GM18858 (cell line): ENCODE data around the gene SAMD15.
"Not testable (repeated sequence)": the region's sequence is repeated elsewhere in the genome, so short reads cannot be mapped to it uniquely, and the experiment has no call there.

Experiments
- ATAC-seq: cut with Tn5 transposase; IDR thresholded peaks from one replicate; pipeline ENCODE4 v1.9.1; 2021; ENCODE audit not compliant: unreplicated experiment

SAMD15 gene

DNA sequence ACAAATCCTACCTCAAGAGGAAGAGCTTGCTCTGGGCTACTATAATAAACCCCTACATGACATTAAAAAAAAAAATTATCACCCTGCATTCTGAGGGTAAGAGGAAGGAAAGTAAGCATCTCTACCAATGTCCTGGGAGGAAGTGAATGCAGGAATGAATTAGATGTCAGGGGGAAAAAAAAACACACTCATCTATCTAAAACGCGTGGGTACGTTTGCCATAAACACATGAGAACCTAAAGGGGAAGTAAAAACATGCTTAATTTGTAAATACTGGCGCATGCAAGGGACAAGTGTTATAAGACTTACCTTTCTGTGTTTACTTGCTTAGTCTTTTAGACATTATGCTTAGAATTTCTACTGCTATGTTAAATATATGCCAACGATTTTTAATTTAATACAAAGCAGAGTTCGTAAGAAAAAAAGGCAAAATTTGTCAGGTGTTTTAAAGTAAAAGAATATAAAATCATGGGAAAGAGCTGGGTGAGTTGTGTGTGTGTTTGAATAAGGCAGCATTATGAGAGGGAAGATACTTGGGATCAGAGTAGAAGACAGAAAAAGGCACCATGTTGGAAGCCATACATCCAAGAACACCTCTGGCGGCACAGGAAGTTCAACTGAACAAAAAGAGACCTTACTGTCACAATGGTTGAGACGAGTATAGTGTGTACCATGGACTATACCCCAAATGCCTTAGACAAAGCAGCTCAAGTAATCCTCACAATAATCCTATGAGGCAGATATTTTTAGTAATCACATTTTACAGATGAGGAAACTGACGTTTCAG, 1.8 kb upstream of the SAMD15 start:
- no peak for ATAC-seq

DNA sequence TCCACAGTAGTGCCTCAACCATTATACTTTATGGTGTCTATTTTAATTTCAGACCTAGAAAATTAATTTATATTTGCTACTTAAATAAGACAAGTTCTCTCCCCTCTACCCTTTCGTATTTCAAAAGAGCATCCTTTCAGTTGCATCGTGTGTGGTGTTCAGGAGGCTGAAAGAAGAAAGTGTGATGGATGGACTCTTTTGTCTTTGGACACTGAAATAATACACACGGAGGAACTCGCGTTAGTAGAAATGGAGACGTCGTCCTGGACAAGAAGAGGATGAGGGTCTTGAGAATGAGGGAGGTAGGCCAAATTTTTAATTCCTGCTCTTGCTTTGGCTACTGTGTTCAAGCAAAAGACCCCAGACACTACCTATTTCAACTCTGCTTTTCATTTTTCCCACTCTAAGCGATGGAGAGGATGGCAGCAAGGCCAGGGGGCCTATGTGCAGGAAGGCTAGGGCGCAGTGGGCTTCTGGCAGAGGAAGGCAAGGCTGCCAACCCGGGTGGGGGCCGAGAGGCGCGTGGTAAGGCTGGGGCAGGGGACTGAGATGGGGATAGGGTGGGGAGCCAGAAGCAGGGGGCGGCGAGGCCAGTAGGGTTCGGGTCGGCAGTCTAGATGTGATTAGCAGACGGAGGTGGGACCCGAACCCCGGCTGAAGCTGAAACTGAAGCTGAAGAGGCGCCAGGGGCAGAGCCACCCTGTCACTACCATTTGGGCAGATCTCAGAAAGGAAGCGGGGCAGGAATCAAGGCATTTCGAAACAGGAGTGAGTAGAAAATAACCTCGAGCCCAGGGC, 1.0 kb upstream of the SAMD15 start:
- ATAC-seq = peak; percentile 1

DNA sequence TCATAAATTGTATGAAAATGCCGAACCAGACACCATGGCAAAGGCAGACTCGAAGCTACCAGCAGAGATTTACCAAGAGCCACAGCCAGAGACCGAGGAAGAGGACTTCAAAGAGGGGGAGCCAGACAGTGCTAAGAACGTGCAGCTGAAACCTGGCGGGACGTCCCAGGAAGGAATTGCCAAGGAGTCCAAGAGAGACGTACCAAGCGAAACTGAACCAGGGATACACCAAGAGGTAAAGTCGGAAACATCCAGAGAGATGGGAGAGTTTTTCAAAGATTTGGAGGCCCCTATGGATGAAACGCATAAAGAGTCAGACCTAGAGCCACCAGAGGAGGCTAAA, 294 bp downstream of the SAMD15 start:
- no peak for ATAC-seq

DNA sequence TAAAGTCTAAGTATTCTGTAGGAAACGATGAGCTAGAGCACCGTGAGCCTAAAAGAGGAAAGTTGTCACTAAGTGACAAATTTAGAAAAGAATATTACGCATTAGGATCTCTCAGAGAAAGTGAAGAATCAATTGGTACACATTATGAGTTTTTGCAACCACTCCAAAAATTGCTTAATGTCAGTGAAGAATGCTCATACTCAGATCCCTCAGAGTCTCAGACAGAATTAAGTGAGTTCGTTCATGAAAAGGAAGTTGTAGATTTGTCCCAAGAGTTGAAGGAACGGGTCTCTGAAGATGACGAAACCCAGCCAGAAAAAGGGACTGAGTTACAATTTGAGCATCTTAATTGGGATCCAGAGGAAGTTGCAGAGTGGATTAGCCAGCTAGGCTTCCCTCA, 1.5 kb downstream of the SAMD15 start:
- no peak for ATAC-seq

DNA sequence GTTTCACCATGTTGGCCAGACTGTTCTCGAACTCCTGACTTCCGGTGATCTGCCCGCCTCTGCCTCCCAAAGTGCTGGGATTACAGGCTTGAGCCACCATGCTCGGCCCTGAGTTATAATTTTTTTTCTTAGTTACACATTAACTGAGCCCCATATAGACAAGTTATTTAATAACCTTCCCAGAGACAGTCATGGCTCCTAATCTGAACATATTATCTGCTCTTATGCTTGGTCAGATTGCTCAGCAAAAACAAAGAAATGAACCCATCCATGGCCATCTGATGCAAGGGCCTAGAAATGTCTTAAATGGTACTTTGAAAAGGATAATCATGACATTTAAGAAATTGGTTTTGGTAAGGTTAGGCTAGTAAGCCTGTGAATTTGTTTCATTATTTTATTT, 13.0 kb downstream of the SAMD15 start:
- no peak for ATAC-seq

DNA sequence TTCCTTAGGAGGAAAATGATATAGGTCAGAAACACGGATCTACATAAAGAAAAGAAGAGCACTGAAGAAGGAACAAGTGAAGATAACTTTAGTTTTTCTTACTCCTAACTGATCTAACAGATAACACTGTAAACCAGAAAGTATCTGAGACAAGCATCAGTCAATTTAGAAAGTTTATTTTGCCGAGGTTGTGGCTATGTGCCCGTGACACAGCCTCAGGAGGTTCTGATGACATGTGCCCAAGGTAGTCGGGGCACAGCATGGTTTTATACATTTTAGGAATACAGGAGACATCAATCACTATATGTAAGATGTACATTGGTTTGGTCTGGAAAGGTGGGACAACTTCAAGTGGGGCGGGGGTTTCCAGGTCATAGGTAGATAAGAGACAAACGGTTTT, 23.0 kb downstream of the SAMD15 start:
- no peak for ATAC-seq

DNA sequence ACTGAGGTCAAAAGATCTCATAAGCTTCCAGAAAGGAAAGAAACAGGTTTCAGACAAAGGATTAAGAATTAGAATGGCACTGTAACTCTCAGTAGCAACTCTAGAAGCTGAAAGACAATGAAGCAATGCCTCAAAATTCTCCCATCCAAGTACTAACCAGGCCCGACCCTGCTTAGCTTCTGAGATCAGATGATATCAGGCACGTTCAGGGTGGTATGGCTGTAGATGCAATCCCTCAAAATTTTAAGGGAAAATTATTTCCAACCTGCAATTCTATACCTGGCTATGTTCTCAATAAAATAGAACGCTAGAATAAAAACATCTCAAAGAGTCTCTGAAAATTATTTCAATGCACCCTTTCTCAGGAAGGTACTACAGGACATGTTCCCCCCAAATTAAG, 26.6 kb downstream of the SAMD15 start:
- no peak for ATAC-seq

DNA sequence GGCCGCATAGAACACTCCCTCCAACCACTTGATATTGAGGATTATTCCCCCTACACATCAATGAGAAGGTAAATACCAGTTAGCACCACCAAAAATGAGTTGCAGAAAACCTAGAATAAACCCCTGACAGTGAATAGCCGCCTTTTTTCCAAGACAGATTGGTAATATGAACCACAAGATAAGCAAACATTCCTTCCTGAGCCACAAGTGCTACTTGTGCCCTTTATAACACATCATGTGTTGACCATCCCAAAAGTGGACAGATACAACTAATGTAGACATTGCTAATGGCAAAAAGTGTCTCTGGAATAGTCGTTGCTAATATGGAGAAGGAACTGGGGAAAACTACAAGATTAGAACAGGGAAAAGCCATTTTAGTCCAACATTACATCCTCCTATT, 28.9 kb downstream of the SAMD15 start:
- ATAC-seq = no peak

DNA sequence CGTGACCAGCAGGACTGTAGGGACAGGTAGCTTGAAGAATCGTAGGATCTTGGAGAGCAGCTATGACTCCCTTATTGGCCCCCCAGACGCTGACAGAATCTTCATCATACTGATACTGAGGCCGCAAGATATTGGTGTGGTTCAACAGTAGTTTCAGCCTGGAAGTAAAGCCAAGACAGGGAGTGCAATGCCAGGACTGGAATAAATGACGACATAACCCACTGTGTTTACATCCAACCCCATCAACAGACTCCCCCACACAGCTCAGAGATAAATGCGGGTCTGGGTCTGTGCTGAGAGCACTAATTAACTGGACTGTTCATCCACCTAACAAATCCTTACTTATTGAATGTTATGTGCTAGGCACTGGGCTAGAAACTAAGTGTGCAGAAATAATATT, 29.5 kb downstream of the SAMD15 start:
- ATAC-seq = no peak

DNA sequence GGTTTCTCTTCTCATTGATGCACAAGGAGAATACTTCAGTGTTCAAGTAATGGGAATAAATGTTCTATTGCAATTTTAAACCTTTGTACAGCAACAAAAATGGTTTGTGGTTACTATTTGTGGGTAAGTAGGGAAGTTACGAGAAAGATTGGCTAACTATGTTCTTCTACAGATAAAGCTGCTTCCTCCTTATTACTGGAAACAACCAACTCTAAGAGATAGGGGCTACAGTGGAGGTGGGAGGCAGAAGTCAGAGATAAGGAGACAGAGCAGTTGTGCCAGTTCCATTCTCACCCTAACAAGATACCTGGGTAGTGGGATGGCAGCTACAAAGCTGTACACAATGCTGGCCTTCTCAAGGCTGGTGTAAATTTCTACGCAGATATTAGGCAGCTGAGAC, 30.0 kb downstream of the SAMD15 start:
- ATAC-seq = no peak

DNA sequence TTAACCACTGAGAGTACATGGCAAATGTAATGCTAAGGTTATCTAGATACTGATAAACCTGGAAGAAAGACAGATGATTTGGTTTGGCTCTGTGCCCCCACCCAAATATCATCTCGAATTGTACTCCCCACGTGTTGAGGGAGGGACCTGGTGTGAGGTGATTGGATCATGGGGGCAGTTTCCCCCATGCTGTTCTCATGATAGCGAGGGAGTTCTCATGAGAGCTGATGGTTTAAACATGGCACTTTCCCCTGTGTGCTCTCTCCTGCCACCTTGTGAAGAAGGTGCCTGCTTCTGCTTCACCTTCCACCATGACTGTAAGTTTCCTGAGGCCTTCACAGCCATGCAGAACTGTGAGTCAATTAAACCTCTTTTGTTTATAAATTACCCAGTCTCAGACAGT, 32.0 kb downstream of the SAMD15 start:
- no peak for ATAC-seq

DNA sequence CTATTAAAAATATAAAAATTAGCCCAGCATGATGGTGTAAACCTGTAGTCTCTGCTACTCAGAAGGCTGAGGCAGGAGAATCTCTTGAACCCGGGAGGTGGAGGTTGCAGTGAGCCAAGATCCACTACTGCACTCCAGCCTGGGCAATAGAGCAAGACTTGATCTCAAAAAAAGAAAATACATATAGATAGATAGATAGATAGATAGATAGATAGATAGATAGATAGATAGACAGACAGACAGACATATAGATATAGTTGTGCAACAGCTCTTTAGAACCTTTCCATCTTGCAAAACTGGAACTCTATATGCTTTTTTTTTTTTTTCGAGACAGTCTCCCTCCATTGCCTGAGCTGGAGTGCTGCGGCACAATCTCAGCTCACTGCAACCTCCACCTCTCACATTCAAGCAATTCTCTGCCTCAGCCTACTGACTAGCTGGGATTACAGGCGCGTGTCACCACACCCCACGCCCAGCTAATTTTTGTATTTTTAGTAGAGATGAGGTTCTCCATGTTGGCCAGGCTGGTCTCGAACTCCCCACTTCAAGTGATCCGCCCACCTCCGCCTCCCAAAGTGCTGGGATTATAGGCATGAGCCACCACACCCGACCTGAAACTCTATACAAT, 38.3 kb downstream of the SAMD15 start:
- ATAC-seq = not testable (repeated sequence)

DNA sequence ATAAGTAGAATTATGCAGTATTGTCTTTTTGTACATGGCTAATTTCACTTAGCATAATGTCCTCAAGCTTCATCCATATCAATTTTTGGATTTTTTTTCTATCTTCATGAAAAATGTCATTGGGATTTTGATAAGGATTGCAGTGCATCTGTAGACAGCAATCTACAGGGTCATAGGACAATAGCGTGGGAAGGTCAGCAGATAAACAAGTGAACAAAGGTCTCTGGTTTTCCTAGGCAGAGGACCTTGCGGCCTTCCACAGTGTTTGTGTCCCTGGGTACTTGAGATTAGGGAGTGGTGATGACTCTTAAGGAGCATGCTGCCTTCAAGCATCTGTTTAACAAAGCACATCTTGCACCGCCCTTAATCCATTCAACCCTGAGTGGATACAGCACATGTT, 38.9 kb downstream of the SAMD15 start:
- not testable (repeated sequence) for ATAC-seq

DNA sequence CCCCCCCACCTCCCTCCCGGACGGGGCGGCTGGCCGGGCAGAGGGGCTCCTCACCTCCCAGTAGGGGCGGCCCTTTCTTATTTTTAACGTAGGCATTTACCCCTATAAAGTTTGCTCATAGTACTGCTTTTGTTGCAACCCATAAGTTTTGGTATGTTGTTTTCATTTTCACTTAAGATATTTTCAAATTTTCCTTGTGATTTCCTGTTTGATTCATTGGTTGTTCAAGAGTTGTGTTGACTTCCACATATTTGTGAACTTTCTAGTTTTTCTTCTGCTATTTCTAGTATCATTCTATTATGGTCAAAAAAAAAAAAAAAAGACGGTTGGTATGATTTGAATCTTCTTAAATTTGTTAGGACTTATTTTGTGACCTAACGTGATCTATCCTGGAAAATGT, 39.7 kb downstream of the SAMD15 start:
- no peak for ATAC-seq

DNA sequence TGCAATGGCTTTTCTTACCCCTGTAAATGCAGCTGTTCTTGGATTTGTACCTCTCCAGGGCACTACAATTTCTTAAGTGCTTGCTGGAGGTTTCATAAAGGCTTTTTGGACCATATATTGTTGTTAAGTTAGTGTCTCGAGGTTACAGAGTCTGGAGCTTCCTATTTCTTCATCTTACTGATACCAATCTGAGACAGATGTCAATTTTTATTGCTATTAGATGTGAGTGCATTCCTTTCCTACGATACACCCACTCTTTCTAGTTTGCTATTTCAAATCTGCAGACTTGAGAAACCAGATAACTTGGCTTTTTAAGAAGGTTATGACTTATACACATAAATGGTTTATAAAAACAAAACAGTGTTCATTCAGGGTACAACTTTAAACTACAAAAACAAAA, 44.0 kb downstream of the SAMD15 start:
- no peak for ATAC-seq

DNA sequence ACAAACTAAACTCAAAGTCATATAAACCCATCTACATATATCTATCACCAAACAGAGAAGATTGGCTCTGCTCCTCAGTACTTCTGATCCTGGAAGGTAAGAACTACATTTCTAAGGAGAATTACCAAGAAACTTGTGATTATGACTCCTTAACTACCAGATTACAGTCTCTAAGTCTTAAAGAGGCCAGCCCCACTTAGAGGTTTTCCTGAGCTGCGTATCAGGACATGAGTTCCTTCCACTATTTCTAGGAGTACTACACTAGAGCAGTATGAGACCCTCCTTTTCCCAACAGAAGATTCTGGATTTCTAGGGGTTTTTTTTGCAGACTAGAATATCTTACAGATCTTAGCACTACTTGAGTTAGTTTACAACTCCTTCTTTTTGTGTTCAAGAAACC, 46.2 kb downstream of the SAMD15 start, which contains the start of gene NOXRED1:
Gene NOXRED1 (minus strand): TSS at position 101 of the 400 bp plus-strand sequence. CDS start 634 bp downstream, outside the sequence.
- no peak for ATAC-seq

DNA sequence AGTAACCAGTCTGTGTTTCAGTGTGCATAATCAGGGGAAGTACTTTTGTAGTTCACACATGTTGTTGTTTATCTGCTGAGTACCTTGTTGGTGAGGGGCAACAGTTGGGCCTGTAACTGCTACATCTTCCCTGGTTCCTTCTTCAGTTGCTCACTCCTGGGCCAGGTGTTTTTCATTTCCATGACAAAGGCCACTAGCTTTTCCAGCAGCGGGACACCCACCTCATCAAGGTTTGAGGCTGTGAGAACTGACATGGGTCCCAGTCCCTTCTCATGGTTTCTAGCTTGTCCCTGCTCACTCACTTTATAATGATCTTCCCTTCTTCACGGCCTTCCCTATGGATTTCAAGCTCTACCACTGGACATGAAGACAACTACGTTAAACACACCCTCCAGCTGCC, 47.7 kb downstream of the SAMD15 start:
- no peak for ATAC-seq

DNA sequence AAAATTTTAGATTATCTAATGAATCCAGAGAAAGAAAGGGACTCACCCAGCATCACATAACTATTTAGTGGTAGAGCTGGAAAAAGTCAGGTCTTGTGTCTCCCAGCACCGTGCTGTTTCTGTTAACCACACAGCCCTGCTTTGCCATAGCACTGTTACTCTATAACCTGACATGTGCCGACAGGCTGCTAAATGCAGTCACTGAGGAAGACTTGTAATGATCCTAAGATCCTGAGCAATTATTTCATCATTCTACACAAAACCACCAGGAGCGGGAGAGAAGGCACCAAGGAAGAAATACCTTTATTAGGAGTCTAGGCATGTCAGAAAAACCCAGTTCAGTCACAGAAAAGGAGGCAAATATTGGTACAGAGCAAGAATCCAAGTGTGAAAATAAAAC, 49.2 kb downstream of the SAMD15 start:
- ATAC-seq = no peak

DNA sequence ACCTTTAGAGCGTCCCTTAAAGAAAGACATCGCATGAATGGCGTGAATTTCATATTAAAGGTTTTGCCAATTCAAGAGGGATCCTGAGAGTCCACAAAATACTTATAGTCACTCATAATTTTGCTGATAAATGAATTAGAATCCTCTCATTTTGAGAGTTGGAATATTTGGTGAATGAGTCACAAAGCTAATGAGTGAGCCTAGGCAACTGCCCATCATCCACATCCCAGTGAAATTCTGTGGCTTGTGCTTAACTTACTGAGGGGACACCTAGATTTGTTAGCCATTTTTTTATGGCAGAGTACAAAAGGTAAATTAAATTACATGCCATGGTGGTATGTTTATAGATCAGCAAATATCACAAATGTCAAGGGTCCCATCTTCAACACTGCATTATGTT, 58.9 kb downstream of the SAMD15 start:
- ATAC-seq = no peak

DNA sequence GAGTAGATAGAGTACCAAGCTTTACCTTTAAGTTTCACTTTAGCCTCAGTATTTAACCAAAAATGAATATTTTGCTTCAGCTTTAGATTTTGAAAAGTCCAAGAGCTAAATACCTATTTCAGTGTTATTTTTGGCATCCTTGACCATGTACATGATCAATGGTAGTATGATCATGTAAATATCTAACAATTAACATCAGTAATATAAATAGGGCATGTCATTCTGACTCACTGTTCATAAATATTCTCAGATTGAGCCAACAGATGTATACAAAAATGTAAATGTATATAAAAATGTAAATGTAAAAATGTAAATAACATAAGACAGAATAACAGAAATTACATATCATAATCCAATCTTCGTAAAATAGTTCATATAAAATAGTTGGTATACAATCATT, 61.4 kb downstream of the SAMD15 start:
- ATAC-seq = no peak

DNA sequence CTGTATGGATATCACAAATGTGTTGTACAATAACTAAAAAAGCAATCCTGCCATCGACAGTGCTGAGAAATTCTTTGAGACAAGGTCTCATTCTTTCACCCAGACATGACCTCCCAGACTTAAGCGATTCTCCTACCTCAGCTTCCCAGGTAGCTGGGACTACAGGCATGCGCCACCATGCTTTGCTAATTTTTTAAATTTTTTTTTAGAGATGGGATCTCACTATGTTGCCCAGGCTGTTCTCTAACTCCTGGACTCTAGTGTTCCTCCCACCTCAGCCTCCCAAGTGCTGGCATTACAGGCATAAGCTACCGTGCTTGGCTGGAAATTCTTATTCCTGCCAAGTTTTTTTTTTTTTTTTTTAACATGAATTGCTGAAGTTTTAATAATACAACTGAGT, 62.7 kb downstream of the SAMD15 start:
- no peak for ATAC-seq
